Stimulated activated memory B cell treated with anti-CD40 and anti-IgM and Interleukin-4, amounts not matched to agents 10 μg/mL and 1 μg/mL and 100 μg/mL, for 72 hours (primary cell): ENCODE measurements around the gene HLA-A.

ENCODE experiments used
- ATAC-seq: fragments of 150-1000 bp; cut with Tn5 transposase; 2 replicates; pipeline ENCODE4 v1.10.0; 2021
- H3K27ac Mint-ChIP-seq: one replicate; pipeline ENCODE4 v1.8.0; 2022; ENCODE audit warnings: mild to moderate bottlenecking, mixed read lengths
- H3K27me3 Mint-ChIP-seq: one replicate; pipeline ENCODE4 v1.8.0; 2022; ENCODE audit warnings: mixed read lengths
- H3K36me3 Mint-ChIP-seq: one replicate; pipeline ENCODE4 v1.8.0; 2022; ENCODE audit warnings: mixed read lengths
- H3K4me1 Mint-ChIP-seq: one replicate; pipeline ENCODE4 v1.8.0; 2022; ENCODE audit warnings: mixed read lengths
- H3K4me3 Mint-ChIP-seq: one replicate; pipeline ENCODE4 v1.8.0; 2022; ENCODE audit warnings: mild to moderate bottlenecking, moderate library complexity, mixed read lengths
- H3K9me3 Mint-ChIP-seq: one replicate; pipeline ENCODE4 v1.8.0; 2022; ENCODE audit warnings: mixed read lengths

HLA-A gene

GRCh38 chr6:29981211-29981812, 39.0 kb downstream of the HLA-A start:
- no peak overlapping the region for H3K27ac Mint-ChIP-seq
- H3K27me3 Mint-ChIP-seq = peaks cover 22% of the 10 kb centered on the region
- no peaks in the 10 kb centered on the region for H3K36me3 Mint-ChIP-seq
- no peaks in the 10 kb centered on the region for H3K9me3 Mint-ChIP-seq
- ATAC-seq = no peak
- peaks cover 11% of the 10 kb centered on the region for H3K4me1 Mint-ChIP-seq
- H3K4me3 Mint-ChIP-seq = no peak overlapping the region

DNA sequence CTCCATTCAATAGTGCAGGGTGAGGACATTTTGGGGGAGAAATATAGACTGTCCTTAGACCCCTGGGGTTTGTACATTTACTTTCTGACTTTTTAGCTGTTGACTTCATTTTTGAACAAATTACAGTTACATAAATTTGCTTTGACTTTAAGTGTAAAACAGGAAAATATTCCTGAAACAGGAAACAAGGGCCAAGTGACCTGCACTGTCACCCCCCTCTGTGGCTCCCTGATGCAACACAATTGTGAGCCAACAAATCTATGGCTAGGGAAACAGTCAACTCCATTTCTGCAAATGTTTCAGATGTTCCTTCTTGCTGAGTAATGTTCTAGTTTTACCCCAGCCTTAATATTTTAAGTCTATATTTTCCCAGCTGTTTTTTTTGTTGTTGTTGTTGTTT, 39.8 kb downstream of the HLA-A start:
- Mint-ChIP-seq H3K27ac (no peak overlapping the region), H3K36me3 (no peaks in the 10 kb centered on the region), H3K4me3 (no peak overlapping the region), H3K4me1 (peaks cover 4% of the 10 kb centered on the region), H3K27me3 (peaks cover 14% of the 10 kb centered on the region), H3K9me3 (no peaks in the 10 kb centered on the region)
- ATAC-seq = no peak

- Mint-ChIP-seq H3K4me1 (no peaks in the 10 kb centered on the region), H3K4me3 (no peak overlapping the region), H3K36me3 (no peaks in the 10 kb centered on the region), H3K27me3 (peaks cover 8% of the 10 kb centered on the region), H3K27ac (no peak overlapping the region), H3K9me3 (no peaks in the 10 kb centered on the region)
- ATAC-seq = no peak
Measured at GRCh38 chr6:29984232-29984631, 41.9 kb downstream of the HLA-A start.

DNA sequence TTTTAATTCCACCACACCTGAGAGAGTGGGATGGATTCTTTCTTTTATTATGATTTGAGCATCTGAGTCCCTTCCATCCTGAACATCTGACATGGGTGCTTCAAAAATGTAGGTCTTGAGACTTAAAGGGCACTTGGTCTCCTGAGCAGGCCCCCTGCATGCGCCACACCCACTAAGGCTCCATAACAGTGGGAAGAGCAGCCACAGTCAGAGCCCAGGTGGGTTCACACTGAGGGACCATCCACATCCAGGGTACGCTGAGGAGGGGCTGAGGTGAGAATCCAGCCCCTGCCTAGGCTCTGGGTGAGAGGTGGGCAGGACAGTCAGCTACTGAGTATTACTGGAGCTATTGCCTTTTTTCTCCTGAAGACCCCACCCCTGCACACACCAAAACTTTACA, 42.7 kb downstream of the HLA-A start:
- no peak overlapping the region for H3K4me3 Mint-ChIP-seq
- H3K27ac Mint-ChIP-seq = no peak overlapping the region
- H3K4me1 Mint-ChIP-seq = no peaks in the 10 kb centered on the region
- H3K9me3 Mint-ChIP-seq = no peaks in the 10 kb centered on the region
- ATAC-seq = no peak
- H3K27me3 Mint-ChIP-seq = peaks cover 8% of the 10 kb centered on the region
- H3K36me3 Mint-ChIP-seq = no peaks in the 10 kb centered on the region

DNA sequence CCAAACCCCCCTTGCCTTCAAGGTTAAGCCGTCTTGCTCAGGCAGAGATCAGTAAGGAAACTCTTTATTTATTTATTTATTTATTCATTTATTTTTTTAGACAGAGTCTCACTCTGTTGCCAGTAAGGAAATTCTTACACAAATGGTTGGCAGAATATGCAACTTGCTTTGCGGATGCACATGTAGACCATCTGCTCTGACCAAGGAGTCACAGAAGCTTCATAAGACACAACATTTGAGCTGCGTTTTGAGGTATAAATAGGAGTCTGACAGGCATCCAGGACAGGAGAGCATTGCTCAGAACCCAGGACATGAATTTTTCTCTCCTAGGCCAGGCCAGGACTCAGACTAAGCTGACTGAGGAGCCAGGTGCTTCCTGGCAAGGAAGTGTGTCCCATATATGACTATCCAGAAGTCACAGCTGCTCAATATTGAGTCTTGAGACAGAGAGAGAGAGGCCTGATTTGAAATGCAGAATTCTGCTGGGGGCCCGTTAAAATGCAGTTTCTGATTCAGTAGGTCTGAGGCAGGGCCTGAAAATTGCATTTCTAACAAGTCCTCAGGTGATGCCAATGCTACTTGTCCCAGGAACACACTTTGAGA, 43.9 kb downstream of the HLA-A start:
- no peak for ATAC-seq
- Mint-ChIP-seq H3K4me1 (no peaks in the 10 kb centered on the region), H3K27me3 (peaks cover 8% of the 10 kb centered on the region), H3K27ac (no peak overlapping the region), H3K4me3 (no peak overlapping the region), H3K36me3 (no peaks in the 10 kb centered on the region), H3K9me3 (no peaks in the 10 kb centered on the region)

- Mint-ChIP-seq H3K9me3 (no peaks in the 10 kb centered on the region), H3K27ac (no peak overlapping the region), H3K27me3 (no peaks in the 10 kb centered on the region), H3K4me3 (no peak overlapping the region), H3K36me3 (no peaks in the 10 kb centered on the region), H3K4me1 (no peaks in the 10 kb centered on the region)
- no peak for ATAC-seq
Measured at GRCh38 chr6:29989211-29989610, 46.9 kb downstream of the HLA-A start.

DNA sequence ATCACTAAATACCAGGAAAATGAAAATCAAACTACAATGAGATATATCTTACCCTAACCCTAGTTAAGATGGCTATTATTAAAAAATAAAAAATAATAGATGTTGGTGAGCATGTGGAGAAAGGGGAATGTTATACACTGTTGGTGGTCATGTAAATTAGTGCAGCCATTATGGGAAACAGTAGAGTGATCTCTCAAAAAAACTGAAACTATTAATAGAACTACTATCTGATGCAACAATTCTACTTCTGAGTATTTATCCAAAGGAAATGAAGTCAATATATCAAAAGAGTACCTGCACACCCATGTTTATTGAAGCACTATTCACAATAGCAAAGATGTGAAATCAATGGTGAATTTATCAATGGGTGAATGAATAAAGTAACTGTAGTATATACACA, 48.6 kb downstream of the HLA-A start:
- Mint-ChIP-seq H3K4me1 (no peaks in the 10 kb centered on the region), H3K27ac (no peak overlapping the region), H3K36me3 (no peaks in the 10 kb centered on the region), H3K27me3 (no peaks in the 10 kb centered on the region), H3K4me3 (no peak overlapping the region), H3K9me3 (no peaks in the 10 kb centered on the region)
- ATAC-seq = no peak

- Mint-ChIP-seq H3K27me3 (peaks cover 4% of the 10 kb centered on the region), H3K36me3 (no peaks in the 10 kb centered on the region), H3K4me1 (no peaks in the 10 kb centered on the region), H3K27ac (no peak overlapping the region), H3K9me3 (no peaks in the 10 kb centered on the region), H3K4me3 (no peak overlapping the region)
- no peak for ATAC-seq
Measured at GRCh38 chr6:29992807-29993206, 50.5 kb downstream of the HLA-A start.

DNA sequence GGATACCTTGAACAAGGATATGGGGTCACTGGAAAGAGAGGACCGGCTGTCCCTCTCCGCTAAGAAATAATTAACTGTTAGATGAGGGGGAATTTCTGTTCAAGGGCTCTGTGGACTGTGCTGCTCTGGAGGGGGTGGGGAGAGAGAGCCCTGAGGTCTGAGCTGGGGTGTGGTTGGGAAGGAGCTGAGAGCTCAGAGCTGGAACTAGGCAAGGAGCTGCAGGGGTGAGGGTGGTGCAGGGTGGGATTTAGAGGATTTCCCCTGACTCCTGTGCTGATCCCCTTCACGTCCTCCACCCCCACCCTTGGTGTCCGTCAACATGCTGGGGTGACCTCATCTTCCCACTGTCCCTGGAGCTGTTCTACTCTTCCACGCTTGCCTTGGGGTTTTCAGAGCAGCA, 52.5 kb downstream of the HLA-A start:
- H3K27ac Mint-ChIP-seq = no peak overlapping the region
- peaks cover 7% of the 10 kb centered on the region for H3K36me3 Mint-ChIP-seq
- no peaks in the 10 kb centered on the region for H3K4me1 Mint-ChIP-seq
- ATAC-seq = no peak
- H3K27me3 Mint-ChIP-seq = peaks cover 14% of the 10 kb centered on the region
- no peaks in the 10 kb centered on the region for H3K9me3 Mint-ChIP-seq
- H3K4me3 Mint-ChIP-seq = no peak overlapping the region

DNA sequence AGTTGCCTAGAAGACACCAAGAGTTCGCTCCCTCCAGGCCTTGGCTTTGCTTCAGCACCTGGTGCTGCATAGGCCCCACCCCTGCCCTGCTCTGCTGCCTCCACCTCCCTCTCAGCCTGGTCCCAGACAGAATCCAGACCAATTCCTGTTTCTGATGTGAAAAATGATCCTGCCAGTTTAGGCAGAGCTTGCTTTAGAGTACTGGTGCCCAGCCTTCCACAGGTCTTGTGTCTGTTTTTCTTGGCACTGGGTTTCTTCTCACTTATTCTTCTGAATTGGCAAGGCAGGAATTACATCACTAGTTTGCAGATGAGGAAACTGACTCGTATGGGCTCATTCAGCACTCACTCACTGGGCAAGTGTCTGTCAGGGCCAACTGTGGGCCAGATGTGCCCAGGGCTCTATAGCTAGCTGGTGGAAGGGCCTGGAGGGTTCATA, 53.0 kb downstream of the HLA-A start:
- no peak for ATAC-seq
- H3K27ac Mint-ChIP-seq = no peak overlapping the region
- no peaks in the 10 kb centered on the region for H3K9me3 Mint-ChIP-seq
- H3K4me3 Mint-ChIP-seq = no peak overlapping the region
- no peaks in the 10 kb centered on the region for H3K4me1 Mint-ChIP-seq
- peaks cover 7% of the 10 kb centered on the region for H3K36me3 Mint-ChIP-seq
- peaks cover 14% of the 10 kb centered on the region for H3K27me3 Mint-ChIP-seq
